A673 (cell line): ENCODE data around the gene LCMT1.

Source experiments
- EZH2 ChIP-seq: fragments of 200-600 bp; sonication (generic); IDR thresholded peaks from 2 replicates; pipeline ENCODE4 v1.6.1; 2017; ENCODE audit warnings: borderline replicate concordance, low read depth, mild to moderate bottlenecking, mixed read lengths, antibody characterized with exemption, low read length; ENCODE audit not compliant: poor library complexity, severe bottlenecking
- TF ChIP-seq, protein P1 (sequence below): fragments of 300-800, 200-600 bp; sonication (generic); conservative IDR thresholded peaks from 2 replicates; pipeline ENCODE4 v1.5.1; 2017; ENCODE audit warnings: low read depth, mild to moderate bottlenecking, antibody characterized with exemption, low read length, moderate library complexity, mixed read lengths

GRCh38 chr16:25066426-25066746 lies 45.2 kb upstream of the LCMT1 start:
- TF ChIP-seq, protein P1, sequence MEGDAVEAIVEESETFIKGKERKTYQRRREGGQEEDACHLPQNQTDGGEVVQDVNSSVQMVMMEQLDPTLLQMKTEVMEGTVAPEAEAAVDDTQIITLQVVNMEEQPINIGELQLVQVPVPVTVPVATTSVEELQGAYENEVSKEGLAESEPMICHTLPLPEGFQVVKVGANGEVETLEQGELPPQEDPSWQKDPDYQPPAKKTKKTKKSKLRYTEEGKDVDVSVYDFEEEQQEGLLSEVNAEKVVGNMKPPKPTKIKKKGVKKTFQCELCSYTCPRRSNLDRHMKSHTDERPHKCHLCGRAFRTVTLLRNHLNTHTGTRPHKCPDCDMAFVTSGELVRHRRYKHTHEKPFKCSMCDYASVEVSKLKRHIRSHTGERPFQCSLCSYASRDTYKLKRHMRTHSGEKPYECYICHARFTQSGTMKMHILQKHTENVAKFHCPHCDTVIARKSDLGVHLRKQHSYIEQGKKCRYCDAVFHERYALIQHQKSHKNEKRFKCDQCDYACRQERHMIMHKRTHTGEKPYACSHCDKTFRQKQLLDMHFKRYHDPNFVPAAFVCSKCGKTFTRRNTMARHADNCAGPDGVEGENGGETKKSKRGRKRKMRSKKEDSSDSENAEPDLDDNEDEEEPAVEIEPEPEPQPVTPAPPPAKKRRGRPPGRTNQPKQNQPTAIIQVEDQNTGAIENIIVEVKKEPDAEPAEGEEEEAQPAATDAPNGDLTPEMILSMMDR = no peak
- no peak for TF ChIP-seq EZH2
